Esophagus squamous epithelium (tissue), 5 donors: ENCODE data around the gene UBXN4. TPM values are rescaled to one million over a fixed set of nuclear protein-coding genes. Genes with fewer than 3 reads are reported as not detected.

ENCODE experiments used
- DNase-seq: peaks from one replicate; lab custom pipeline; 2025; lab: John Stamatoyannopoulos, UW
- H3K27ac ChIP-seq, 4 donors: fragments of 200-600 bp; sonication (generic); one replicate each; pipeline ENCODE4 v1.5.1; 2016 to 2019; ENCODE audit warnings: mild to moderate bottlenecking in 1 of 4
- H3K27me3 ChIP-seq, 4 donors: fragments of 200-600 bp; sonication (generic); 1 replicate in 3 of 4; 2 replicates in 1 of 4; pipeline versions ENCODE4 v1.5.1 to v1.6.0; 2017 to 2021; ENCODE audit warnings: antibody characterized with exemption in 1 of 4
- H3K36me3 ChIP-seq, 3 donors: fragments of 200-600 bp; sonication (generic); one replicate each; pipeline ENCODE4 v1.5.1; 2016 to 2019
- H3K4me1 ChIP-seq, 3 donors: fragments of 200-600 bp; sonication (generic); one replicate each; pipeline ENCODE4 v1.5.1; 2017 to 2019
- H3K4me3 ChIP-seq, 4 donors: fragments of 200-600 bp; sonication (generic); 1 replicate in 3 of 4; 2 replicates in 1 of 4; pipeline ENCODE4 v1.5.1; 2016 to 2019; ENCODE audit warnings: mild to moderate bottlenecking in 2 of 4, moderate library complexity in 1 of 4
- H3K9me3 ChIP-seq, 3 donors: fragments of 200-600 bp; sonication (generic); one replicate each; pipeline ENCODE4 v1.5.1; 2016 to 2019
- POLR2A ChIP-seq, 4 donors: fragments of 450-650 bp; IDR thresholded peaks; one replicate each; pipeline ENCODE4 v1.6.1; 2017; ENCODE audit warnings: antibody characterized with exemption in 4 of 4, mild to moderate bottlenecking in 4 of 4, moderate library complexity in 3 of 4
- WGBS, 2 donors: methylation state at CpG; one replicate each; pipeline ENCODE4 v1.1.5; 2018; 5-methylcytosine and 5-hydroxymethylcytosine counted together
- intact Hi-C: fragments of 100-400 bp; cut with DNase I; formaldehyde crosslinking; loops from one replicate; pipeline ENCODE4 v1.15.0; 2022
- total RNA-seq, 4 donors: library from RNA; depleted of rRNA; stranded (reverse); fragments of >200 nt; gene quantifications; one replicate each; pipeline ENCODE4 v1.1.0, GENCODE V29; 2016
- TF ChIP-seq, protein P1 (sequence below), 6 experiments: fragments of 450-650 bp in 4 of 6; fragments of 200-600 bp in 2 of 6; sonication (generic) in 2 of 6; IDR thresholded peaks; one replicate each; pipeline ENCODE4 v1.5.1; 2016 to 2019; ENCODE audit warnings: antibody characterized with exemption in 6 of 6, mild to moderate bottlenecking in 4 of 6, moderate library complexity in 4 of 6
- donor health status: DM: yes; HTN: yes; CAD: no.

UBXN4 gene
- total RNA-seq, 4 donors from 2014 or later: 40.2 to 66.9 (median 49.2) TPM

DNA sequence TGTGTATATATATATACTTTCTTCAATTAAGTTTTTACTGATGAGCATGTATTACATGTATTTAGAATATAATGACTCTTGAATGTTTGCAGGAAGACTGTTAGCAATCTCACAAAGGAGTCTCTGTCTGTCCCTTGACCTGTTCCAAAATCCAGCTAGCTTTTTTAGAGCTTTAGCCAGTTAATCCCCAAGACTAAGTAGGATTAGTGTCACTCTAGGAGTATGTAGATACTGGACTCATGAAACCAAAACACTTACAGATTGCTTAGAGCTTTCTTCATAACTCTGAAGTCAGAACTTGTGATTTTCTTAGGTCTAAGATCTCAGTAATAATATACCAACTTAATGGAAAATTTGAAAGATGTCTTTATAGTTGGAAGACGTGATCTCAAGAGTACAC is 2.2 kb downstream of the UBXN4 start:
- Histone ChIP-seq H3K36me3 (peaks cover 0 to 16% (median 2%) of the 10 kb centered on the region in 3 donors), H3K27me3 (no peaks in the 10 kb centered on the region), H3K27ac (peak overlapping the region in 1 of 4 donors; percentile 100), H3K4me1 (peaks cover 0 to 37% (median 25%) of the 10 kb centered on the region in 3 donors), H3K4me3 (peak overlapping the region in 2 of 4 donors; percentile 34 to 97), H3K9me3 (no peaks in the 10 kb centered on the region)
- no peak for TF ChIP-seq POLR2A (IDR thresholded peaks at IDR 0.05)
- TF ChIP-seq, protein P1, sequence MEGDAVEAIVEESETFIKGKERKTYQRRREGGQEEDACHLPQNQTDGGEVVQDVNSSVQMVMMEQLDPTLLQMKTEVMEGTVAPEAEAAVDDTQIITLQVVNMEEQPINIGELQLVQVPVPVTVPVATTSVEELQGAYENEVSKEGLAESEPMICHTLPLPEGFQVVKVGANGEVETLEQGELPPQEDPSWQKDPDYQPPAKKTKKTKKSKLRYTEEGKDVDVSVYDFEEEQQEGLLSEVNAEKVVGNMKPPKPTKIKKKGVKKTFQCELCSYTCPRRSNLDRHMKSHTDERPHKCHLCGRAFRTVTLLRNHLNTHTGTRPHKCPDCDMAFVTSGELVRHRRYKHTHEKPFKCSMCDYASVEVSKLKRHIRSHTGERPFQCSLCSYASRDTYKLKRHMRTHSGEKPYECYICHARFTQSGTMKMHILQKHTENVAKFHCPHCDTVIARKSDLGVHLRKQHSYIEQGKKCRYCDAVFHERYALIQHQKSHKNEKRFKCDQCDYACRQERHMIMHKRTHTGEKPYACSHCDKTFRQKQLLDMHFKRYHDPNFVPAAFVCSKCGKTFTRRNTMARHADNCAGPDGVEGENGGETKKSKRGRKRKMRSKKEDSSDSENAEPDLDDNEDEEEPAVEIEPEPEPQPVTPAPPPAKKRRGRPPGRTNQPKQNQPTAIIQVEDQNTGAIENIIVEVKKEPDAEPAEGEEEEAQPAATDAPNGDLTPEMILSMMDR (IDR thresholded peaks at IDR 0.05): no peak
- no peak for DNase-seq
- 53 to 81% methylated on average over 1 of the region's 1 CpG for WGBS, 2 donors
- intact Hi-C loops: no loop called here

DNA sequence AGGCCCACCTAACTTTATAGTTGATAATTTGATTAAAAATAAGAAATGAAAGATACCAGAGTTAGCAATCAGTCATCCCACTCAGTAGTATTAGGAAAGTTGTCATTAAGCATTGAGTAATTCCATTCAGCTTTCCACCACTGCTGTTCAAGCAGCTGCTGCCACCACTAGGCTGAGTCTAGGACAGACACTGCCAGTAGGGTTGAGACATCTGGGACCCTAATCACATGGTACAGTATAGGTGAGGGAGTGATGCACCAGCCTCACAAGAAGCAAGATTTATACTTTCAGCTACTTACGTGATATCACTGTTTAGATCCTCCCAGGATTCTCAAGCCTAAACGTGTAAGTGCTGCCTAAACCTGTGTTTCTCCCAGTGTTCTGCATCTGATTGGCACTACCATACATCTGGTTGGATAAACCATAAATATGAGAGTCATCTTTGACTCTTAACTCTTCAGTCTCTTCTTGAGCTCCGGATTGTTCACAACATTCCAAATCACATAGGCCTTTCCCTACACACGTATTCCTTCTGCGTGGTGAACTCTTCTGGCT is 3.2 kb downstream of the UBXN4 start:
- DNase-seq: no peak
- H3K4me3 ChIP-seq: no peak overlapping the region
- intact Hi-C loops: no loop called here
- peaks cover 0 to 37% (median 25%) of the 10 kb centered on the region in 3 donors for H3K4me1 ChIP-seq
- peaks cover 0 to 25% (median 5%) of the 10 kb centered on the region in 3 donors for H3K36me3 ChIP-seq
- H3K27me3 ChIP-seq: no peaks in the 10 kb centered on the region
- TF ChIP-seq, protein P1 (IDR thresholded peaks at IDR 0.05): peak in 1 of 6 experiments; percentile 28
- TF ChIP-seq POLR2A (IDR thresholded peaks at IDR 0.05): no peak
- peak overlapping the region in 1 of 4 donors; percentile 15 for H3K27ac ChIP-seq
- WGBS, 2 donors: 56 to 72% methylated on average over 5 of the region's 5 CpGs
- H3K9me3 ChIP-seq: no peaks in the 10 kb centered on the region

DNA sequence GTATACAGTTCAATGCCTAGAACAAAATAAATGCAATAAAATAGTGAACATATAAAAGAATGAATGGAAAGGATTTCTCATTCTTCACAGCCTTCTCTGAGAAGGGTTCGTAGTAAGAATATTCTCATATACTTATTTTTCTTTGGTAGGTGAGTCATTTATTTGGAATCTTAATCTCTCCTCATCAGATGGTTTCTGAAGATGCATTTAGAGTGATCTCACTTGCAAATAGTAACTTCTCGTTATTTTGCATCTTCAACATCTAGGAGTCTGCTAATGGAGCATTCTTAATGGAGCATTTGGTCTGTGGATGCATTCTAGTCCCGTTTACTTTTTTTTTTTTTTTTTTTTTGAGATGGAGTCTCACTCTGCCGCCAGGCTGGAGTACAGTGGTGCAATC is 3.9 kb downstream of the UBXN4 start:
- no peak for DNase-seq
- Histone ChIP-seq H3K27ac (no peak overlapping the region), H3K27me3 (no peaks in the 10 kb centered on the region), H3K36me3 (peaks cover 0 to 33% (median 5%) of the 10 kb centered on the region in 3 donors), H3K4me3 (no peak overlapping the region), H3K9me3 (no peaks in the 10 kb centered on the region), H3K4me1 (peaks cover 0 to 37% (median 25%) of the 10 kb centered on the region in 3 donors)
- 57 to 72% methylated on average over 3 to 4 of the region's 4 CpGs for whole genome bisulfite sequencing, 2 donors
- TF ChIP-seq, protein P1 (IDR thresholded peaks at IDR 0.05): no peak
- TF ChIP-seq POLR2A (IDR thresholded peaks at IDR 0.05): no peak
- intact Hi-C loops: no loop called here

DNA sequence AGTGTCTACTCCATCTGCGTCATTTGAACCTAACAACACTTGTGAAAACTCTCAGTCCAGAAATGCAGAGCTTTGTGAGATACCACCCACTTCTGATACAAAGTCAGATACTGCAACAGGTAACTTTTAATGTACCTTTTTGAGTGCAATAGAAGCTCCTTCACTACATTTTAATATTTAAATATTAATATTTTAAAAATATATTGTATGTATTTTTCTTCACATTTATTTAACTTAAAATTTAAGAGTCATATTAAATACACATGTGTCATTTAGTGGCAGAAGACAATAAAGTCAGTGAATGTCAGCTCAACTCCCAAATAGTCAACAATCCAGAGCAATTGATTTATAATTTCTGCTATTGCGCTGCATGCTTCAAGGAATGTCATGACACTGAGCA is 13.9 kb downstream of the UBXN4 start:
- intact Hi-C loops: no loop called here
- H3K4me1 ChIP-seq: no peaks in the 10 kb centered on the region
- H3K27me3 ChIP-seq: no peaks in the 10 kb centered on the region
- peaks cover 0 to 16% (median 7%) of the 10 kb centered on the region in 3 donors for H3K9me3 ChIP-seq
- no peak for DNase-seq
- no peak overlapping the region for H3K27ac ChIP-seq
- peaks cover 7 to 96% (median 30%) of the 10 kb centered on the region in 3 donors for H3K36me3 ChIP-seq
- WGBS, 2 donors: 95 to 96% methylated on average over 2 of the region's 2 CpGs
- TF ChIP-seq, protein P1 (IDR thresholded peaks at IDR 0.05): no peak
- TF ChIP-seq POLR2A (IDR thresholded peaks at IDR 0.05): no peak
- H3K4me3 ChIP-seq: no peak overlapping the region

DNA sequence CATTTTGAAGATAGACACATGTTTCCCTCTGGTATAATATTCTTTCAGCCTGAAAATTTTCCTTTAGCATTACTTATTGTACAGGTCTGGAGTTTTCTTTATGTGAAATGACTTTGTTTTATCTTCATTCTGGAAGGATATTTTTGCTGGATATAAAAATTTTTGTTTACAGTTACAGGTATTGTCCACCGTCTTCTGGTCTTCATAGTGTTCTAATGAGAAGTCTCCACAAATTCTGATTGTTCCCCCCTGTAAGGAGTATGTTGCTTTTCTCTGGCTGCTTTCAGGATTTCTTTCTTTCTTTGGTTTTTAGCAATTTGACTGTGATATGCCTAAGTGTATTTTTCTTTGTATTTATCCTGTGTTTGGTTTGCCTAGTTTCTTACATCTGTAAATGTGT is 15.0 kb downstream of the UBXN4 start:
- no peak overlapping the region for H3K27ac ChIP-seq

More for the DNA sequence above, 15.0 kb downstream of the UBXN4 start:
- no peak for DNase-seq
- TF ChIP-seq POLR2A (IDR thresholded peaks at IDR 0.05): no peak
- TF ChIP-seq, protein P1 (IDR thresholded peaks at IDR 0.05): no peak
- Histone ChIP-seq H3K4me3 (no peak overlapping the region), H3K9me3 (peaks cover 0 to 16% (median 7%) of the 10 kb centered on the region in 3 donors), H3K27me3 (no peaks in the 10 kb centered on the region), H3K36me3 (peaks cover 7 to 99% (median 39%) of the 10 kb centered on the region in 3 donors), H3K4me1 (no peaks in the 10 kb centered on the region)
- intact Hi-C loops: no loop called here
- 100% methylated on average over 1 of the region's 1 CpG for WGBS, 2 donors
